Body of pancreas (tissue), 4 donors: Measurements from ENCODE around the gene KRTAP9-1.

Source experiments
- POLR2A ChIP-seq, 3 donors: fragments of 450-650 bp; IDR thresholded peaks; one replicate each; pipeline ENCODE4 v1.6.1; 2016; ENCODE audit warnings: antibody characterized with exemption in 3 of 3, mild to moderate bottlenecking in 2 of 3
- TF ChIP-seq, protein P1 (sequence below), 7 experiments: fragments of 450-650 bp in 4 of 7; fragments of 200-600 bp in 3 of 7; sonication (generic) in 3 of 7; IDR thresholded peaks; one replicate each; pipeline ENCODE4 v1.5.1; 2016 to 2019; ENCODE audit warnings: antibody characterized with exemption in 7 of 7

DNA sequence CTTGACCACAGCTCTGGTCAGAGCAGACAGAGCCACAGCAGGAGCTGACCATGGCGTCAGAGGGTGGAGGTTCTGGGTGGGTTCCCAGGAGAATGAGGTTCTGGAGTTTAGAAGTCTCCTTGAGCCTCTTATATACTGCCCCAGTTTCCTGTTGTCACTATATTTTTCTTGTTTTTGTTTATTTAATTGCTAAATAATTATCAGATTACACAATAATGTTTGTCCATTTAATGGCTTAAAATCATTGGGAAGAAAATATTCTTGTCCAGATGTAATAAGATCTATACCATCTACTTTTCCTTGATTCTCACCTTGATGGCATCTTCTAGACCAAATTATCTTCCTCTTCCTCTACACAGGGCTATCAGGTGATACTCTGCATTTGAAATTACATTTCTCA, 21.6 kb upstream of the KRTAP9-1 start, which contains the start of gene KRTAP4-3:
- TF ChIP-seq POLR2A (IDR thresholded peaks at IDR 0.05), result no peak
- TF ChIP-seq, protein P1, sequence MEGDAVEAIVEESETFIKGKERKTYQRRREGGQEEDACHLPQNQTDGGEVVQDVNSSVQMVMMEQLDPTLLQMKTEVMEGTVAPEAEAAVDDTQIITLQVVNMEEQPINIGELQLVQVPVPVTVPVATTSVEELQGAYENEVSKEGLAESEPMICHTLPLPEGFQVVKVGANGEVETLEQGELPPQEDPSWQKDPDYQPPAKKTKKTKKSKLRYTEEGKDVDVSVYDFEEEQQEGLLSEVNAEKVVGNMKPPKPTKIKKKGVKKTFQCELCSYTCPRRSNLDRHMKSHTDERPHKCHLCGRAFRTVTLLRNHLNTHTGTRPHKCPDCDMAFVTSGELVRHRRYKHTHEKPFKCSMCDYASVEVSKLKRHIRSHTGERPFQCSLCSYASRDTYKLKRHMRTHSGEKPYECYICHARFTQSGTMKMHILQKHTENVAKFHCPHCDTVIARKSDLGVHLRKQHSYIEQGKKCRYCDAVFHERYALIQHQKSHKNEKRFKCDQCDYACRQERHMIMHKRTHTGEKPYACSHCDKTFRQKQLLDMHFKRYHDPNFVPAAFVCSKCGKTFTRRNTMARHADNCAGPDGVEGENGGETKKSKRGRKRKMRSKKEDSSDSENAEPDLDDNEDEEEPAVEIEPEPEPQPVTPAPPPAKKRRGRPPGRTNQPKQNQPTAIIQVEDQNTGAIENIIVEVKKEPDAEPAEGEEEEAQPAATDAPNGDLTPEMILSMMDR (IDR thresholded peaks at IDR 0.05), result no peak
